HG02870 (cell line): Measurements from ENCODE around the gene RSU1.

Experiments used
- ATAC-seq: cut with Tn5 transposase; IDR thresholded peaks from one replicate; pipeline ENCODE4 v1.9.1; 2021; ENCODE audit warnings: mild to moderate bottlenecking, moderate library complexity; ENCODE audit not compliant: unreplicated experiment

Gene RSU1

DNA sequence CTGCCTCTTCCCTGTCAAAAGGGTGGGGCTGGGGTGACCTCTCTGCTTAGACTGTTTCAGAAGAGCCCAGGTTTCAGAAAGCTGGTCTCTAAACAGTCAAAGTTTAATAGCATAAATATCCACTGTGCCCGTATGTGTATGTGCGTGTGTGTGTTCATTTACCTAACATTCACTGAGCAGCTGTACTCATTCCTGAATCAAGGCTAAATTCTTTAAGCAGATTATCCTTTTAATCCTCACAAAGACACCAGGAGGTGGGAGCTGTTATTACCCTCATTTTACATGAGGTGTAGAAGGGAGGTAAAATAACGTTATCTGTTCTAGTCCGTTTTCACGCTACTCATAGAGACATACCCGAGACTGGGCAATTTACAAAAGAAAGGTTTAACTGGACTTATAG lies 72.2 kb downstream of the RSU1 start:
- ATAC-seq = no peak

DNA sequence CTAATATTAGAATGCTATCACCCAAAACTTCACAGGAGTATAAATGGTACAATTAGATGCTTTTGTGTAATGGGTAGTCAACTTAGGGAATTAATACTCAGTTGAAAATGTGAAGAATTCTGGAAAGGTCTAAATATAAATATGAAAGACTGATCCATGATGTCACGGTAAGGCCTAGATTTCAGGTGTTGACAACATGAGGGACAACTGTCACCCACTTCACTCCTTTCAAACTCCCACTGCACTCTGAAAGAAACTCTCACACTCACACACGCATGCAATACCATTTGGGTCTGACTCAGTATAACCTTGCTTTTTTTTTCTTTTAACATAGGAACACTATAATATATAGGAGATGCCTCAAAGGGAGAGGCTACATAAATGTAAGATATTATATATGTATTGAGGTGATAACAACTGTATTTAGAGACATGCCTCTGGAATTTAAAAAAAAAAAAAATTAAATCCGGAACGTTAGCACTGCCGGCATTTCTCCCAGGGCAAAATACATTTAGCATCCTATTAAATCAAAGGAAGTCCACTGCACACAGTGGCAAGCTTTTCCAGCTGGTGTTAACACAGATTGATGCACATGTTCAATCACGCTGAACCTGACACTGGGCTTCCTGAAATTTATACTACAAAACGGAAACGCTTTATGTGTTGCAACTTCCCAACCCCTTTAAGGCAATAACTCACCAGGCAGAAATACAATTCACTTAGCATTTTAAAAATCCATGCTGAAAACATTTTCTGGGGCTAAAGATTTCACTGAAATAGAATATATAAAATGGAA lies 74.9 kb downstream of the RSU1 start:
- no peak for ATAC-seq

DNA sequence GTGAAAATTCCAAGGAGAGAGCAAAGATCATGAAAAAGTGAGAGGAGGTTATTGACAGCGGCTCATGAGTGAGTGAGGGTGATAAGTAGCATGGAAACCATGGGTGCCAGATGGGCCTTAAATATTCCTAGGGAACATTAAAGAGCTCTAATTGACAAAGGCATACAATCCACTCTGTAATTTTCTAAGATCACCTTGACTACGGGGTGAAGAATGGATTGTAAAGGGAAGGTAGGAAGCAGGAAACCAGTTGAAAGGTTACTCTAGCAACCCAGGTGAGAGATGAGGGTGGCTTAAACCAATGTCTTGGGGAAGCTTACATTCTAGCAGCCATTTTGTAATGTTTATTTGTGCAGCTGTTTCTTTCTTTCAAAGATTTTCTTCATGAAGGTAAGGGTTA lies 75.7 kb downstream of the RSU1 start:
- no peak for ATAC-seq

DNA sequence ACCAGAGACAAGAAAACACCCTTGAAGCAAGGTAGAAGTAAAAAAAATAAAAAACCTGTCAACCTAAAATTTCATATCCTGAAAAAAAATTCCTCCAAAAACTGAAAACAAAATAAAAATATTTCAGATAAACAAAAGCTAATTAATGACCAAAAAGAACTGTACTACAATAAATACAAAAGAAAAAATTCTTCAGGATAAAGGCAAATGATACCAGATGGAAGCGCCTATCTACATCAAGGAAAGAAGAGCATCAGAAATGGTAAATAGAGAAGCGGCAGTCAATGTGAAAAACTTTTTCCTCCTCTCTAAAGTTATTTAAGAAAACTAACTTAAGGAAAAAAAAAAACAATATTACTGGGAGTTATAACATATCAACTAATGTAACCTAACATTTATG lies 79.8 kb downstream of the RSU1 start:
- no peak for ATAC-seq

DNA sequence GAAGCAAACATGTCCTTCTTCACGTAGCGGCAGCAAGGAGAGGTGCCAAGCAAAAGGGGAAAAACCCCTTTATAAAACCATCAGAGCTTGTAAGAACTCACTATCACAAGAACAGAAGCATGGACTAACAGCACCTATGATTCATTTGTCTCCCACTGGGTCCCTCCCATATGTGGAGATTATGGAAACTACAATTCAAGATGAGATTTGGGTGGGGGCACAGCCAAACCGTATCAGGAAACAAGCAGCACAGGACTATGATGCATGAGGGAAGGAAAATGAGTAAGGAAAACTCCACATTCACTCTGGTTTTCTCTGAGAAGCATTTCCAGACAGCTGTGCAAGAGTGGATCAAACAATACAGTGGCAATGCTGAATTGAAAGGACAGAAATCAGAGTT lies 81.6 kb downstream of the RSU1 start:
- ATAC-seq = no peak

DNA sequence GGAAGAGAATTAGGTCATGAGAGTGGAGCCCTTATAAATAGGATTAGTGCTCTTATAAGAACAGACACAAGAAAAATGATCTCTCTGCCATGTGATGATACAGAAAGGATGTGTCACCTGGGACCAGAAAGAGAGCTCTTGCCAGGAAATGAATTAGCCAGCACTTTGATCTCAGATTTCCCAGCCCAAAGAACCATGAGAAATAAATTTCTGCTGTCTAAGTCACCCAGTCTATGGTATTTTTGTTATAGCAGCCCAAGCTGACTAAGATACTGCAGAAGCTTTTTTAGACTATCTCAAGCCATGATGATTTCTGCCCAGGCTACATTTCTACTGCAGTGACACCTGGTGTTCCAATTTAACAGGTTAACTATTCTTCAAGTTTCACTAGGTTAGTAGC lies 84.8 kb downstream of the RSU1 start:
- ATAC-seq = no peak

DNA sequence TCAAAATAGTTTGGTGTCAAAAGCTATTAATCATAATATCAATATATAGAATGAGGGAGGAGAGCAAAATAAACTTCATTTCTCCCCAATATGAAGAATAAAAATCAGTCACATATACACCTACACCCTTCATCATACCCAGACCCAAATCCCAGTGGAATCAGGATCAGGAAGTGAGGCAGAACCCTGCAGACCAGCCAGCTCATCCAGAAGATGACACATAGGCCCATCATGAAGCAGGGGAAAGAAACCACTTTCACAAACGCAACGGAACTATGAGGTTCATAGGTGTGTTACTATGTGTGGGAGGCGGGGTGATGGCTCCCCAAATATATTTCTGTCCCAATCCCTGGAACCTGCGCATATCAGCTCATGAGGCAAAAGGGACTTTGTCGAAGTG lies 89.0 kb downstream of the RSU1 start:
- no peak for ATAC-seq

DNA sequence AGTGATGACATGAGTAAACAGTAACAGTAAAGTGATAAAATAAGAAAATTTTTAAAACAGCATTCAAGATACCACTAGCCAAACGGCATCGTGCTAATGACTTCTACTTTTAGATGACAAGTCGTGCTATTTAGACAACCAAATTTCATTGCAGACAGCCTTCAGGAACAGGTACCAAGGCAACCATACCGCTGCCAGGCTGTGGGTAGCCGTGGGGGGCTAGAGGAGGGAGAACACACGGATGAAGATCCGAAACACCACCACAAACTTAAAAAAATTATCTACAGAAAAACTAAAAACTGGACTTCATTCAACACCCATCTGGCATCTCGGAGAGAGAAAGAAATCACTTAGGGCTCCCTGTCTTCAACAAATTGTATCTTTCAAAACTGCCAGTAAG lies 89.6 kb downstream of the RSU1 start:
- no peak for ATAC-seq

DNA sequence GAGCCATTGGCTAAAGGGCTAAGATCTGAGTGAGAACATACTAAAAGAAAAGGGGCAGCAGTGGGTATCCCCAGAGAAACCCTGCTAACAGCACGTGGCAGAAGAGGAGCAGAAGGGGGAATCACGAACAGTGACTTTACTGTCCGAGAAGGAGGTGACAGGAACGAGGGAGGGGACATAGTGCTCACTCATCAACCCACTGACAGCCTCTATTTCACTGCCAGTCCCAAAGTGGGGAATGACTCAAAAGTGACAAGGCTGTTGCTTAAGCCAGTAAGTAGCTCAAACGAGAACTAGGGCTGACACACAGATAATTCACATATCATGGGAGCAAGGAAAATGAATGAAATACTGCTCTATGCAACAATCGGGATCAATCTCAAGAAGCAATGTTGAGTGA lies 92.7 kb downstream of the RSU1 start:
- no peak for ATAC-seq

DNA sequence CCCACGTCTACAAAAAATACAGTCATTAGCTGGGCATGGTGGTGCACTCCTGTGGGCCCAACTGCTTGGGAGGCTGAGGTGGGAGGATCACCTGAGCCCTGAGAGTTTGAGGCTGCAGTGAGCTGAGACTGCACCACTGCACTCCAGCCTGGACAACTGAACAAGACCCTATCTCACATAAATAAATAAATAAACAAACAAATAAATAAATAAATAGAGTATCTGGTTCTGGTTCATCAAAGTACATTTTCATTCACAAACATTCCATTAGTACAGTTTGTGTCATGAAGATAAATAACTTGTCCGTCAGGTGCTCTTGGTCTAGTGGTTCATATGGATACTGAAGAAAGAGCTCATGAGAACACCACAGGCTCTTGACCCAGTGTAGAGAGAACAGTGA lies 96.4 kb downstream of the RSU1 start:
- ATAC-seq = no peak

DNA sequence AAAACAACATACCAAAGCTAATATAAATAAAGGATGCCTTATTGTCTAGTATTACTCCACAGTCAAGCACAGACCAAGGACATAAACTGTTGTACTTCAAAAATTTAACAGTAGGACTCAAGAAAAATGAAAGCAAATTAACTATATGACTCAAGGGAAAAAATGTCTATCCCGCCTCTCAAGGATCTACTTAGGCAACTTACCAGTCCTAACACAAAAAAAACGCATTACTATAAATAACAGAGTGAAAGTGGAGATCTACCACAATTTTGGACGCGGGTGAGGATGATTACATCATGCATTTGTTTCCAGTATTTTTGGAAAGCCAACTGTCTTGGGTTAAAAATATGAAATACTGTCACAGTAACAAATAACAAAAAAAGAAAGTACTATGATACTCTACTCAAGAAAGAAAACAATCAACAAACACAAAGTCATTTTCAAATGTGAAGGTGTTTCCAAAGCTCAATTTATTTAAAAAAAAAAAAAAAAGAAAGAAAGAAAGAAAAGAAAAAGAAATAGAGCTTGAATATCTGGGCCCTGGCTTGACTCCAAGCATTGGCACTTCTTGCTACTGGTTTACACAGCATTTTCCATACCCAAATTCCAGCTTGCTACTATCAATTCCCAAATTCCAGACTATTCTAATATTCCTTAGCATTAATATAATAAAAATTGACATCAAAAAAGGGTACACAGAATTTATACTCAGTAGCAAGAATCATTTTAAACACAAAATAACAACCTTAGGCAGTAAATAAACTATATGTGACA lies 99.4 kb downstream of the RSU1 start:
- ATAC-seq = no peak

DNA sequence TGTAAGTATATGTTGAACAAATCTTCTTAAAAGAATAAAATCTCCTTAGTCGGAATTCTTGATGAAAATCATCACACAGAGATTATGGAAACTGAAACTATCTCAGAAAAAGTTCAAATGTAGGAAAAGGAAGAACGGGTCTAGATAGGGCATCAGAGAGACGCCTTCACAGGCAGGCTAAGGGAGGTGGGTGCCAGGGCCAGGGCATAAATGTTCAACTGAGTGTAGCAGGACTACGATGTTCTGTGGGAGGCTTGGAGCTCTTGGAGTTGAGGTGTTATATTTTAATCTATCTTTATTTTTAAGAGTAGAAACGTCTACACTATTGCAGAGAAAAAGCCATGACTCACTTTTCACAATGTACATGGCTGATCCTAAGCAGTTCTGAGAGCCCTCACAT lies 101.2 kb downstream of the RSU1 start:
- ATAC-seq = no peak

DNA sequence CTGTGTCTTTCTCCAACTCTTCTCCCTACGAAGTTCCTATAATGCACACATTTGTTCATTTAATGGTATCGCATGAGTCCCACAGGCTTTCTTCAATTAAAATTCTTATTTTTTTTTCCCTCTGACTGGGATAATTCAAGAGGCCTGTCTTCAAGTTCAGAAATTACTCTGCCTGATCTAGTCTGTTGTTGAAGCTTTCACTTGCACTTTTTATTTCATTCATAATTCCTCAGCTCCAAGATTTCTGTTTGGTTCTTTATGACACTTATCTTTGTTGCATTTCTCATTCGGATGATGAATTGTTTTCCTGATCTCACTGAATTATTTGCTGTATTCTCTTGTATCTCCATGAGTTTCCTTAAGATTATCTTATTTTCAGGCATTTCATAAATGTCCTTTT lies 103.9 kb downstream of the RSU1 start:
- ATAC-seq = no peak

DNA sequence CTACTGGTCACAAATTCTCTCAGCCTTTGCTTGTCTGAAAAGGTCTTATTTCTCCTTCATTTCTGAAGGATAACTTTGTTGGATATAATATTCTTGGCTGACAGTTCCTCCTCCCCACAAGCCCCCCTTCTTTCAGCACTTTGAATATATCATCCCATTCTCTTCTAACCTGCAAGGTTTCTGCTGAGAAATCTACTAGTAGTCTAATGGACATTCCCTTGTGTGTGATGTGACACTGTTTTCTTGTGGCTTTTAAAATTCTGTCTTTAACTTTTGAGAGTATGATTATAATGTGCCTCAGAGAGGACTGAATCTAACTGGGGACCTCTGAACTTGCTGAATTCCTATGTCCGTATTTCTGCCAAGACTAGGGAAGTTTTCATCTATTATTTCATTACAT lies 104.3 kb downstream of the RSU1 start:
- no peak for ATAC-seq

DNA sequence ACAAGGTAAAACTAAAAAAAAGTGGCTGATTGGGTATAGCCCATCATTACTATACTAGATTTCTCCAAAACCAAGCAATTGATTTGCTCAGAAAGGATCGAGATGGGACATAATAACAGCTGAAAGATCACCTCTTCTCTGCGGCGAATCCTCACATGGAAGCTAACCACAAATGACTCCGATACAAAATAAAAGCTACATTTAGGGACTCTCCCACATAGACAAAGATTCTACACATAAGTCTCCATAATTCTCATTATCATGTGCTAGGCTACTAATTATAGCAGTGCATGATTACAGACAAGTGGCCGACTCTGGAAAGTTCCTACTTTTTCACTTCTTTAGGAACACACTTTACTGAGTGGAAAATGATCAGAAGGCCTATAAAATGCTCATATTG lies 116.9 kb downstream of the RSU1 start:
- no peak for ATAC-seq

DNA sequence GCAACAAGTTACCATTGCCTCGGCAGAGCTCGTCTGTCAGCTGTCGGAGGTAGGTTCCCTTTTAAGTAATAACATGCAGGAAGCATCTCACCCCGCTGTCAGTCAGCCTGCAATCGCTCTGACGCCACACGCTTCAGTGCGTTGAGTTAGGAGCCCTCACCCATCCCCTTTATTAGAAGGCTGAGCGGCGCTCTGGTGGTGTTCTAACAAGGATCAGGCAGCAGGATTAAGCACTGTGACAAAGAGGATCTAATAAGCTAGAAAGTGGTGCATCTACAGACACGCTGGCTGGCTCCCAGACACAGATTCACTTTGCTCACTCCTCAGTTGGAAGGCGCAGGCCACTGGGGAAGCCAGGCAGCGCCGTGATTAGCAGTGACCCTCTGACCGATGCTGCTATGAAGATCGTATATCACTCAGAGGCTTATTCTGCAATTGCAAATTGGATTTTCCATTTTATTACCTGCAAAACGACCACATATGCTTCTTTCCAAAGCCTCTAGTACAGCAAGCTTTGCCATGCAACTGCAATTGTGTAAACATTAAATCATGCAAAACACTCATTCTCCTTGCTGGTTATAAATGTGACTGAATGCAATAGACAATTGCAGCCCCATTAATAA lies 117.7 kb downstream of the RSU1 start:
- no peak for ATAC-seq

DNA sequence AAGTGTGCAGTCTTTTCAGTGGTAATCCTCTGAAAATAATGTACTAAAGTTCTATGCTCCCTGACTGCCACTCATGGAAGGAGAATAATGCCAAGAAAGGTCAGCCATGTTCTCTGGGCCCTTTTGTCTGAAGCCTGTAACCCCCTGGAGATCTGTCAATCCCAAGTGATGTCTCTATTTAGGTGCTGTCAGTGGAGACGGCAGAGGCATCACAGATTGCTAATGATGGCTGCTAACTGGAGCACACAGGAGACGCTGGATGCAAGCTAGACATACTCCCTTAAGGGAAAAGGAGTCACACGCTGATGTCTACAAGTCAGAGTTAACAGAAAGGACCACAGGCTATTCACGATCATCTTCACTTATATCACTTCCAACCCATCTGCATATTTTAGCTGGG lies 118.8 kb downstream of the RSU1 start:
- no peak for ATAC-seq

DNA sequence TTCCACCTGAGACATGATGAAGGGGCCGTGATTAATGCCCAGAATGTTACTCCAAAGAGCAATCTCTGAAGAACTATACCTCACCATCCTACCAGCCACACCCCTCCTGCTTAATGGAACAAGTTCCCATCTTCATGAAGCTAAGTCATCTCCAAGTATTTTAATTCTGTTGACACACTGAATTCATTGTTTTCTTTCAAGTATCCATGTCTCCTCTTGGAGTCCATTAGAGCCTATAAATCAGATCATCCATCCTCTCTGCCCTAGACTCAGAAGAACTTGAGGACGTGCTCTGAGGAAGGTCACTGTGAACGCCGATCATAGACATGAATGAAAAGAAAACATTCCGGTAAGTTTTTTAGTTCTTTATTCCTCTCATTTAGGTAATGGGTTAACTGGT lies 126.8 kb downstream of the RSU1 start:
- ATAC-seq = no peak

DNA sequence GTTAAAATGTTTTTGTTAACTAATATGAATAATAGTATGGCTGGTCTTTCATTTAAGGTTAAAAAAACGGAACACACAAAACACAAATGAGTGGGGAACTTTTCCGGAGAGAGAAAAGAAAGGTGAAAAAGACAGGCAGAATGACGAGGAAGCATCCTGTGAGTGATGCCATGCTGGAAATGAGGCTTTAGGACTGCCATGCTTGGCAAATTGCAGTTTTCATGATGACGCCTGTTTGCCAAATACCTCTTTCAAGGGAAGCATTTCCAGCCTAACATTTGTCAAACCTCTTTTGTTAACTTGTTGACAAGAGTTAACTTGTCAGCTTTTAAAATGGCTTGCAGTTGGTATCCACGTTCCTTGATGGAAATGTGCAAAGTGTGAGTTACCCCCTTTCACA lies 127.5 kb downstream of the RSU1 start:
- ATAC-seq = no peak

DNA sequence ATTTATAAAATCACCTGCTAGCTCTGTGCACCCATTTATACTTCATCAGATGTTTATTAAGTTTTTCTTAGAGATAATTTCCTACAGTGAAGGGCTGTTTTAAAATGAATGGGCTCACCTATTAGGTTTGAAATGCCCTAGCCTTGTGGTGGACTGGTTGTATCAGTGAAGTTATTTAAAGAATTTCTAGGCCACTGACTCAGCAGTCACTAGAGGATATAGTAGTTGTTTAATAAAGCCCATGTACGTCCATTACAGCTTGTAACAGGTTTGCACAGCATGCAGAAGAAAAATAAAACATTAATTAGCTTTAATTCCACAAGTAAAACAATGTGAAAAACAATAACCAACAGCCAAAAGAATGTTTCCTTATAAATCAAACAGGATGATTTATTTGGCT lies 128.0 kb downstream of the RSU1 start:
- no peak for ATAC-seq

DNA sequence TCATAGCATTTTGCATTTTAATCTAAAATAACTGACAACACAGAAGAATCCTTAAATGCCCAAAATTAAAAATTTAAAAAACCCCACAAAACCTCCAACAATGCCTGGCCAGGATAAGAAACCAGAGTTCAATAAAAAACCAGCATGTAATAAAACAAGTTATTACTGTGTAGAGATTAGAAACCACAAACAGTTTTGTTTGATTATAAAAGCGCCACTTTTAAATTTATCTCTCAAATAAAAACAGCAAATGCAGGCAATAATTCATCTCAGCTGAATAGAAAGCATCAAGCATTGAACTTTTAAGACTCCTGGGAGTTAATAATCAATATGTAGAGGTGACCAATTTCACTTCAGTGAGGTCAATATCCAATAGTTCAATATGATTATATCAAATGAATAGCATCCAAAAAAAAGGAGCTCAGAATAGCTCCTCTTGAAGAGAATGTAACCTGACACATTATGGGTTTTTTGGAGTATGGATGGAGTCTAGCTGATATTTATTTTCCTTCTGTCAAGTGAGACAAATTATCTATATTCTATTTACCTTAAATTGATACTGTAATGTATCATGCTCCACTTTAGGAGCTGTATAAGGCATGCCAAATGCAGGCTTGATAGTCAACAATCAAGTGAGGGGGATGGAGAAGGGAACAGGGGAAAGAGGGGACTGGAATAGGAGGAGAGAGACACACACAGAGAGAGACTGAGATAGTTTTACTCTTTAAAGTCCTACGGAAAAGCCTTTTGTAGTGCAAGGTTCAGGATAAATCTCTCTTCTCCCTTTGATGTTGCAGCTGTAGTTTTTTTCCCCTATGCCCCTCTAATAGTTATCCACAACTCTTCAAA lies 130.9 kb downstream of the RSU1 start:
- ATAC-seq = no peak
